ENCODE measurements around the gene DBP. TPM values are rescaled to one million over a fixed set of nuclear protein-coding genes. Genes with fewer than 3 reads are reported as not detected.
A peak's percentile ranks its signal among the peaks of the same experiment; 100 is the strongest.

The DBP gene
- total RNA-seq, 6 donors from 2014 or later: 5.2 to 25.4 (median 10.0) TPM

DNA sequence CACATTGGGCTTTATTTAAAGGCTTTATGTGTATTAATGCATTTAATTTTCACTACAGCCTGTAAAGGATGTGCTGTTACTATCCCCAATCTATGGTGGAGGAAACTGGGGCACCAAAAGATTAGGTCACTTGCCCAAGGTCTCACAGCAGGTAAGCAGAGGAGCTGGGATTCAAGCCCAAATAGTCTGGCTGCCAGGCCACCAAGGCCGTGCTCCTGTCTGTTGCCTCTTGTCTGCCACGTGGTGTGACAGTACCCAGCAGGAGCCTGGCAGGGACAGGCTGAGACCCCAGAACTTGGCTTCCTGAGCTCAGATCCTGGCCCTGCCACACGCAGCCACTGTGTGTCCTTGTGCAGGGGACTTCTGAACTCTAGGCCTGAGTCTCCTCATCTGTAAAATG lies 31.2 kb upstream of the DBP start:
- WGBS, 2 donors: 84 to 92% methylated on average over 3 of the region's 3 CpGs
- no peak overlapping the region for H3K27ac ChIP-seq
- H3K27me3 ChIP-seq: no peaks in the 10 kb centered on the region

DNA sequence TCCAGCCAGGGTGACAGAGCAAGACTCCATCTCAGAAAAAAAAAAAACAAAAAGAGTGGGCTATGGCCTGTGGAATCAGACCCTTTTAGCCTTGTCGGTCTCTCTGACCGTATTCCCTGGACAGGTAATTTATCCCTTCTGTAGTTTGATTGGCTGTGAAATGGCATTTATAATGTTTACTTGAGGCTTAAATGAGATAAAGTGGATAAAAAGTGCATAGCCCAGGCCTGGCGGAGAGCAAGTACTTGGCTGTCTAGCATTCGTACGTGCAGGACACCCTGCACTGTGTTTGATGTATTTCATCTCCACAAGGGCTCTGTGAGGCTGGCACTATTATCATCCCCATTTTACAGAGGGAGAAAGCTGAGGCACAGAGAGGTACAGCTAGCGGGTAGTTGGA lies 28.6 kb upstream of the DBP start:
- H3K27me3 ChIP-seq: no peaks in the 10 kb centered on the region
- no peak overlapping the region for H3K4me3 ChIP-seq
- TF ChIP-seq, protein P1, sequence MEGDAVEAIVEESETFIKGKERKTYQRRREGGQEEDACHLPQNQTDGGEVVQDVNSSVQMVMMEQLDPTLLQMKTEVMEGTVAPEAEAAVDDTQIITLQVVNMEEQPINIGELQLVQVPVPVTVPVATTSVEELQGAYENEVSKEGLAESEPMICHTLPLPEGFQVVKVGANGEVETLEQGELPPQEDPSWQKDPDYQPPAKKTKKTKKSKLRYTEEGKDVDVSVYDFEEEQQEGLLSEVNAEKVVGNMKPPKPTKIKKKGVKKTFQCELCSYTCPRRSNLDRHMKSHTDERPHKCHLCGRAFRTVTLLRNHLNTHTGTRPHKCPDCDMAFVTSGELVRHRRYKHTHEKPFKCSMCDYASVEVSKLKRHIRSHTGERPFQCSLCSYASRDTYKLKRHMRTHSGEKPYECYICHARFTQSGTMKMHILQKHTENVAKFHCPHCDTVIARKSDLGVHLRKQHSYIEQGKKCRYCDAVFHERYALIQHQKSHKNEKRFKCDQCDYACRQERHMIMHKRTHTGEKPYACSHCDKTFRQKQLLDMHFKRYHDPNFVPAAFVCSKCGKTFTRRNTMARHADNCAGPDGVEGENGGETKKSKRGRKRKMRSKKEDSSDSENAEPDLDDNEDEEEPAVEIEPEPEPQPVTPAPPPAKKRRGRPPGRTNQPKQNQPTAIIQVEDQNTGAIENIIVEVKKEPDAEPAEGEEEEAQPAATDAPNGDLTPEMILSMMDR (IDR thresholded peaks at IDR 0.05): no peak
- TF ChIP-seq EP300 (IDR thresholded peaks at IDR 0.05): no peak
- no peak for TF ChIP-seq POLR2A (IDR thresholded peaks at IDR 0.05)
- TF ChIP-seq POLR2AphosphoS5 (IDR thresholded peaks at IDR 0.05): no peak
- H3K27ac ChIP-seq: no peak overlapping the region
- DNase-seq: no peak
- peaks cover 4 to 10% (median 5%) of the 10 kb centered on the region in 4 donors for H3K4me1 ChIP-seq
- no peaks in the 10 kb centered on the region for H3K36me3 ChIP-seq
- 90% methylated on average over 6 of the region's 6 CpGs for WGBS, 2 donors
- no peak for ATAC-seq (ENCODE audit: low FRiP score in 2 of 2)
- no peaks in the 10 kb centered on the region for H3K9me3 ChIP-seq

More for the DNA sequence above, 31.2 kb upstream of the DBP start:
- Histone ChIP-seq H3K4me3 (no peak overlapping the region), H3K4me1 (no peaks in the 10 kb centered on the region), H3K9me3 (no peaks in the 10 kb centered on the region), H3K36me3 (no peaks in the 10 kb centered on the region)
- ATAC-seq (ENCODE audit: low FRiP score in 2 of 2) (no peak), DNase-seq (no peak)
- TF ChIP-seq EP300 (IDR thresholded peaks at IDR 0.05): no peak
- no peak for TF ChIP-seq POLR2AphosphoS5 (IDR thresholded peaks at IDR 0.05)
- TF ChIP-seq POLR2A (IDR thresholded peaks at IDR 0.05): no peak
- TF ChIP-seq, protein P1 (IDR thresholded peaks at IDR 0.05): no peak

DNA sequence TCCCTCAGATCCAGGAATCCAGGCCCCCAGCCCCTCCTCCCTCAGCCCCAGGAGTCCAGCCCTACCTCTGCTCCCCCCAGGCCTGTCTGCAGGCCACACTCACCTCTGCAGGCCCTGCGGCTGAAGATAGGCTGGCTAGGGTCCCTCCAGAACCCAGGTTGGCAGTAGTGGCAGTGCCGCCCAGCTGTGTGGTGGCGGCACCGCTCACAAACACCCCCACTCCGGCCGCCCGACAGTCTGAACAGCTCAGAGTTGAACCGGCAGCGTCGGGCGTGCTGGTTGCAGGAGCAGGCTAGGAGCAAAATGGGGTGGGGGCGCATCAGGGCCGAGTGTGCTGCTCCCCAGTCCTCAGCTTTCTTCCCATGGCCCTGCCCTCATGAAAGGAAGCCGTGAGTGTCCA lies 27.3 kb upstream of the DBP start:
- WGBS, 2 donors: 86 to 93% methylated on average over 3 to 9 of the region's 14 CpGs
- peaks cover 7 to 15% (median 12%) of the 10 kb centered on the region in 4 donors for H3K4me1 ChIP-seq
- no peaks in the 10 kb centered on the region for H3K36me3 ChIP-seq
- ATAC-seq (ENCODE audit: low FRiP score in 2 of 2) (no peak), DNase-seq (peak in 1 of 2 donors; percentile 66)
- no peak overlapping the region for H3K27ac ChIP-seq
- TF ChIP-seq EP300 (IDR thresholded peaks at IDR 0.05): no peak
- TF ChIP-seq POLR2AphosphoS5 (IDR thresholded peaks at IDR 0.05): no peak
- TF ChIP-seq POLR2A (IDR thresholded peaks at IDR 0.05): no peak
- TF ChIP-seq, protein P1 (IDR thresholded peaks at IDR 0.05): no peak
- H3K4me3 ChIP-seq: no peak overlapping the region
- H3K9me3 ChIP-seq: no peaks in the 10 kb centered on the region
- H3K27me3 ChIP-seq: no peaks in the 10 kb centered on the region

DNA sequence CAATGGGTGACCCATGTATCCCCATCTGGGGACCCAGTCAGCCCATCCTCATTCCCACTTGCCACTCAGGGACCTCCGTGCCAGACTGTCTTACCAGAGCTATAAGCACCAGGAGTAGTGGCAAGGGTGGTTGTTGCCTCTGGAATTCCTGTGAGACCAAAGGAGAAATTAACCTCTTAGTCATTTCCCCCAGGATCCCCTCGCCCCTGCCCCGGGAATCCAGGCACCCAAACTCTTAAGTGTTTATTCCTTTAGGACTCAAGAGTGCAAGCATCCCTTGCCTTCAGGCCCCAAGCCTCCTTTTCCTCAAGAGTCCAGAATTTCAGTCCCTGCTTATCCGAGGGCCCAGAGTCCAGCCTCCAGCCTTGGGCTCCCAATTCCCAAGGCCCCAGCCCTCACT lies 26.5 kb upstream of the DBP start:
- H3K9me3 ChIP-seq: no peaks in the 10 kb centered on the region
- H3K27me3 ChIP-seq: no peaks in the 10 kb centered on the region
- peaks cover 7 to 15% (median 12%) of the 10 kb centered on the region in 4 donors for H3K4me1 ChIP-seq
- H3K4me3 ChIP-seq: no peak overlapping the region
- 92 to 100% methylated on average over 1 to 4 of the region's 4 CpGs for WGBS, 2 donors
- no peak for ATAC-seq (ENCODE audit: low FRiP score in 2 of 2)
- H3K36me3 ChIP-seq: no peaks in the 10 kb centered on the region
- TF ChIP-seq, protein P1 (IDR thresholded peaks at IDR 0.05): no peak
- no peak for TF ChIP-seq POLR2AphosphoS5 (IDR thresholded peaks at IDR 0.05)
- no peak for TF ChIP-seq POLR2A (IDR thresholded peaks at IDR 0.05)
- TF ChIP-seq EP300 (IDR thresholded peaks at IDR 0.05): no peak
- no peak overlapping the region for H3K27ac ChIP-seq
- DNase-seq: no peak

DNA sequence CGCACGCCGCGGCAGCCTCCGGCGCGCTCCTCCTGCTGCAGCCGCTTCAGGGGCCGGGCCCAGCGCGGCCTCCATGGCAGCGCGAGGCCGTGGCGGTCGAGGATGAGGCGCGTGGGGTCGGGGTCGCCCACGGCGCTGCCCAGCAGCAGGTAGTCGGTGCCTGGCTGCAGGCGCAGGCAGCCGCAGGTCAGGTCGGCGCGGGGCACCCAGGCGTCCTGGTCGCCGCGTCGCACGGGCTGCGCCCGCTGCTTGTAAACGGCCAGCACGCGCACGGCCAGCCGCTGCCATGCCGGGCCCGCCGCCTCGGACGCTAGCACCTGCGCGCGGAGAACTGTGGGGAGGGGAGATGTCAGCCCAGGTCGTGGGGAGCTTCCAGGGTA lies 24.5 kb upstream of the DBP start:
- DNase-seq: peak in 1 of 2 donors; percentile 86
- TF ChIP-seq POLR2A (IDR thresholded peaks at IDR 0.05) (no peak), POLR2AphosphoS5 (IDR thresholded peaks at IDR 0.05) (no peak), EP300 (IDR thresholded peaks at IDR 0.05) (no peak)
- TF ChIP-seq, protein P1 (IDR thresholded peaks at IDR 0.05): no peak

More for the DNA sequence above, 24.5 kb upstream of the DBP start:
- ATAC-seq (ENCODE audit: low FRiP score in 2 of 2): no peak
- Histone ChIP-seq H3K27ac (peak overlapping the region in 1 of 4 donors; percentile 80), H3K27me3 (no peaks in the 10 kb centered on the region), H3K36me3 (no peaks in the 10 kb centered on the region), H3K9me3 (no peaks in the 10 kb centered on the region), H3K4me3 (no peak overlapping the region), H3K4me1 (peaks cover 7 to 15% (median 12%) of the 10 kb centered on the region in 4 donors)
- 96% methylated on average over 38 to 46 of the region's 50 CpGs for WGBS, 2 donors
